Uterus (tissue), 4 donors: ENCODE results near the gene RAPGEF5. TPM values are rescaled to one million over a fixed set of nuclear protein-coding genes. Genes with fewer than 3 reads are reported as not detected.

ENCODE experiments used
- DNase-seq, 2 donors: peaks; one replicate each; pipeline ENCODE4 v3.0.0-alpha.2; 2019 to 2020
- H3K27ac ChIP-seq, 2 donors: fragments of 200-600 bp; sonication (generic); 1 replicate in 1 of 2; 2 replicates in 1 of 2; pipeline ENCODE4 v1.5.1; 2016 to 2018
- H3K27me3 ChIP-seq, 2 donors: fragments of 200-600 bp; sonication (generic); one replicate each; pipeline ENCODE4 v1.5.1; 2018 to 2019; ENCODE audit warnings: control low read depth in 1 of 2
- H3K36me3 ChIP-seq, 2 donors: fragments of 200-600 bp; sonication (generic); one replicate each; pipeline ENCODE4 v1.5.1; 2019; ENCODE audit warnings: control low read depth in 1 of 2
- H3K4me1 ChIP-seq, 2 donors: fragments of 200-600 bp; sonication (generic); one replicate each; pipeline ENCODE4 v1.5.1; 2018 to 2019; ENCODE audit warnings: control low read depth in 1 of 2
- H3K4me3 ChIP-seq, 2 donors: fragments of 200-600 bp; sonication (generic); 1 replicate in 1 of 2; 2 replicates in 1 of 2; pipeline ENCODE4 v1.5.1; 2018 to 2019; ENCODE audit warnings: mild to moderate bottlenecking in 1 of 2
- H3K9me3 ChIP-seq, 2 donors: fragments of 200-600 bp; sonication (generic); one replicate each; pipeline ENCODE4 v1.5.1; 2019; ENCODE audit warnings: control low read depth in 1 of 2
- CTCF ChIP-seq, 4 experiments: fragments of 200-600 bp in 2 of 4; fragments of 450-650 bp in 2 of 4; sonication (generic) in 2 of 4; IDR thresholded peaks; one replicate each; pipeline ENCODE4 v1.5.1; 2016 to 2019; ENCODE audit warnings: antibody characterized with exemption in 4 of 4, mild to moderate bottlenecking in 2 of 4, moderate library complexity in 1 of 4
- POLR2A ChIP-seq, 2 donors: fragments of 450-650 bp; IDR thresholded peaks; one replicate each; pipeline ENCODE4 v1.6.1; 2016; ENCODE audit warnings: antibody characterized with exemption in 2 of 2, mild to moderate bottlenecking in 1 of 2, moderate library complexity in 1 of 2
- intact Hi-C: fragments of 100-400 bp; cut with DNase I; formaldehyde crosslinking; loops from one replicate; pipeline ENCODE4 v1.15.1; 2023; ENCODE audit warnings: low total_unique reads
- total RNA-seq, 4 donors: library from RNA; depleted of rRNA in 3 of 4; stranded (reverse); fragments of >200 nt in 3 of 4; gene quantifications; one replicate each; pipeline versions ENCODE4 v1.1.0 to v1.2.4, GENCODE V29; 2014 to 2023
- donor health status: DM: yes; HTN: yes; CAD: no.

Gene RAPGEF5
- total RNA-seq, 4 donors from 2014 or later = 44.7 to 124 (median 55.1) TPM

- TF ChIP-seq CTCF (IDR thresholded peaks at IDR 0.05) = no peak
- H3K27ac ChIP-seq = no peak overlapping the region
These were observed 232.0 kb downstream of the RAPGEF5 start for GRCh38 chr7:22124941-22125340.

GRCh38 chr7:22123139-22123538 lies 233.8 kb downstream of the RAPGEF5 start:
- Histone ChIP-seq H3K36me3 (no peaks in the 10 kb centered on the region), H3K4me1 (no peaks in the 10 kb centered on the region), H3K4me3 (no peak overlapping the region), H3K27ac (peak overlapping the region in 1 of 2 donors; percentile 36), H3K27me3 (no peaks in the 10 kb centered on the region), H3K9me3 (no peaks in the 10 kb centered on the region)
- DNase-seq = no peak
- TF ChIP-seq CTCF (IDR thresholded peaks at IDR 0.05) (no peak), POLR2A (IDR thresholded peaks at IDR 0.05) (no peak)
- intact Hi-C loops = no loop called here

More at GRCh38 chr7:22124941-22125340, 232.0 kb downstream of the RAPGEF5 start:
- DNase-seq = no peak
- H3K4me3 ChIP-seq = no peak overlapping the region
- no peaks in the 10 kb centered on the region for H3K4me1 ChIP-seq
- H3K27me3 ChIP-seq = no peaks in the 10 kb centered on the region
- no peaks in the 10 kb centered on the region for H3K9me3 ChIP-seq
- intact Hi-C loops = no loop called here
- H3K36me3 ChIP-seq = no peaks in the 10 kb centered on the region

GRCh38 chr7:22121702-22122474 lies 235.1 kb downstream of the RAPGEF5 start:
- no peak overlapping the region for H3K4me3 ChIP-seq
- no peaks in the 10 kb centered on the region for H3K27me3 ChIP-seq
- TF ChIP-seq CTCF (IDR thresholded peaks at IDR 0.05) (no peak), POLR2A (IDR thresholded peaks at IDR 0.05) (no peak)
- no peaks in the 10 kb centered on the region for H3K9me3 ChIP-seq
- H3K4me1 ChIP-seq = no peaks in the 10 kb centered on the region
- no peaks in the 10 kb centered on the region for H3K36me3 ChIP-seq
- peak in 1 of 2 donors; percentile 44 for DNase-seq
- peak overlapping the region; percentile 36 for H3K27ac ChIP-seq
- intact Hi-C loops = no loop called here

GRCh38 chr7:22120391-22121053 lies 236.4 kb downstream of the RAPGEF5 start:
- H3K4me3 ChIP-seq = no peak overlapping the region
- H3K27ac ChIP-seq = no peak overlapping the region
- TF ChIP-seq POLR2A (IDR thresholded peaks at IDR 0.05) (no peak), CTCF (IDR thresholded peaks at IDR 0.05) (no peak)
- H3K9me3 ChIP-seq = no peaks in the 10 kb centered on the region
- intact Hi-C loops = no loop called here
- no peak for DNase-seq
- H3K36me3 ChIP-seq = no peaks in the 10 kb centered on the region
- no peaks in the 10 kb centered on the region for H3K27me3 ChIP-seq
- H3K4me1 ChIP-seq = no peaks in the 10 kb centered on the region

GRCh38 chr7:22117222-22117621 lies 239.7 kb downstream of the RAPGEF5 start:
- intact Hi-C loops = no loop called here
- H3K4me1 ChIP-seq = no peaks in the 10 kb centered on the region
- no peaks in the 10 kb centered on the region for H3K27me3 ChIP-seq
- H3K9me3 ChIP-seq = no peaks in the 10 kb centered on the region
- TF ChIP-seq CTCF (IDR thresholded peaks at IDR 0.05) (no peak), POLR2A (IDR thresholded peaks at IDR 0.05) (no peak)
- no peak overlapping the region for H3K4me3 ChIP-seq
- H3K27ac ChIP-seq = no peak overlapping the region
- no peak for DNase-seq
- no peaks in the 10 kb centered on the region for H3K36me3 ChIP-seq
